ENCODE measurements around the gene ABCD3.
A peak's percentile ranks its signal among the peaks of the same experiment; 100 is the strongest.

GRCh38 chr1:94383966-94384408 is 34.2 kb upstream of the ABCD3 start:
- TF ChIP-seq, protein P1, sequence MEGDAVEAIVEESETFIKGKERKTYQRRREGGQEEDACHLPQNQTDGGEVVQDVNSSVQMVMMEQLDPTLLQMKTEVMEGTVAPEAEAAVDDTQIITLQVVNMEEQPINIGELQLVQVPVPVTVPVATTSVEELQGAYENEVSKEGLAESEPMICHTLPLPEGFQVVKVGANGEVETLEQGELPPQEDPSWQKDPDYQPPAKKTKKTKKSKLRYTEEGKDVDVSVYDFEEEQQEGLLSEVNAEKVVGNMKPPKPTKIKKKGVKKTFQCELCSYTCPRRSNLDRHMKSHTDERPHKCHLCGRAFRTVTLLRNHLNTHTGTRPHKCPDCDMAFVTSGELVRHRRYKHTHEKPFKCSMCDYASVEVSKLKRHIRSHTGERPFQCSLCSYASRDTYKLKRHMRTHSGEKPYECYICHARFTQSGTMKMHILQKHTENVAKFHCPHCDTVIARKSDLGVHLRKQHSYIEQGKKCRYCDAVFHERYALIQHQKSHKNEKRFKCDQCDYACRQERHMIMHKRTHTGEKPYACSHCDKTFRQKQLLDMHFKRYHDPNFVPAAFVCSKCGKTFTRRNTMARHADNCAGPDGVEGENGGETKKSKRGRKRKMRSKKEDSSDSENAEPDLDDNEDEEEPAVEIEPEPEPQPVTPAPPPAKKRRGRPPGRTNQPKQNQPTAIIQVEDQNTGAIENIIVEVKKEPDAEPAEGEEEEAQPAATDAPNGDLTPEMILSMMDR (conservative IDR thresholded peaks at IDR 0.05; ENCODE audit: low read depth, low read length) = no peak
- TF ChIP-seq CEBPB (IDR thresholded peaks at IDR 0.05; ENCODE audit: low read depth, low read length) = peak; percentile 66; the same call in 1 of the 2 replicates
- peak; percentile 30; the same call in 1 of the 2 replicates for TF ChIP-seq FOS (IDR thresholded peaks at IDR 0.05; ENCODE audit: low read depth, low read length)
- no peak for TF ChIP-seq ELK1 (IDR thresholded peaks at IDR 0.05; ENCODE audit: borderline replicate concordance, low read depth, low read length)
- no peak for TF ChIP-seq POLR2A (IDR thresholded peaks at IDR 0.05; ENCODE audit: low read depth, low read length)
- TF ChIP-seq BHLHE40 (IDR thresholded peaks at IDR 0.05; ENCODE audit: low read depth, low read length) = no peak
- TF ChIP-seq MAZ (IDR thresholded peaks at IDR 0.05; ENCODE audit: borderline replicate concordance, low read depth, low read length) = no peak
- TF ChIP-seq SMC3 (IDR thresholded peaks at IDR 0.05; ENCODE audit: low read depth, low read length) = no peak
